Measurements from ENCODE around the gene UNC13B.

Gene UNC13B

GRCh38 chr9:35280399-35280798 is 118.6 kb downstream of the UNC13B start:
- no peak for DNase-seq

- DNase-seq: no peak
Measured at GRCh38 chr9:35285731-35286130, 123.9 kb downstream of the UNC13B start.

GRCh38 chr9:35286381-35286780 is 124.6 kb downstream of the UNC13B start:
- DNase-seq: no peak

GRCh38 chr9:35287987-35288632 is 126.3 kb downstream of the UNC13B start:
- DNase-seq: no peak

GRCh38 chr9:35288778-35289177 is 127.0 kb downstream of the UNC13B start:
- no peak for DNase-seq

GRCh38 chr9:35293376-35293964 is 131.7 kb downstream of the UNC13B start:
- DNase-seq: peak; percentile 3

- DNase-seq: peak; percentile 3
Measured at GRCh38 chr9:35294066-35294465, 132.3 kb downstream of the UNC13B start.

GRCh38 chr9:35294556-35294955 is 132.7 kb downstream of the UNC13B start:
- DNase-seq: no peak

- no peak for DNase-seq
Measured at GRCh38 chr9:35295369-35296036, 133.7 kb downstream of the UNC13B start.

- DNase-seq: no peak
Measured at GRCh38 chr9:35303567-35303966, 141.8 kb downstream of the UNC13B start.

- no peak for DNase-seq
Measured at GRCh38 chr9:35306283-35306682, 144.5 kb downstream of the UNC13B start.

GRCh38 chr9:35308316-35308715 is 146.5 kb downstream of the UNC13B start:
- no peak for DNase-seq

GRCh38 chr9:35311891-35312639 is 150.3 kb downstream of the UNC13B start:
- DNase-seq: no peak

GRCh38 chr9:35313460-35313859 is 151.7 kb downstream of the UNC13B start:
- no peak for DNase-seq

GRCh38 chr9:35313916-35314315 is 152.1 kb downstream of the UNC13B start:
- DNase-seq: no peak

- DNase-seq: no peak
Measured at GRCh38 chr9:35318741-35319140, 156.9 kb downstream of the UNC13B start.

- no peak for DNase-seq
Measured at GRCh38 chr9:35322075-35322885, 160.5 kb downstream of the UNC13B start.

GRCh38 chr9:35324966-35325365 is 163.2 kb downstream of the UNC13B start:
- DNase-seq: no peak

- DNase-seq: no peak
Measured at GRCh38 chr9:35333551-35333950, 171.7 kb downstream of the UNC13B start.

GRCh38 chr9:35335164-35335563 is 173.4 kb downstream of the UNC13B start:
- DNase-seq: no peak

- no peak for DNase-seq
Measured at GRCh38 chr9:35338086-35338485, 176.3 kb downstream of the UNC13B start.

- DNase-seq: no peak
Measured at GRCh38 chr9:35338561-35339274, 176.9 kb downstream of the UNC13B start.
